Smooth muscle cell (in vitro differentiated cells): ENCODE data around the gene ANKK1. TPM values are rescaled to one million over a fixed set of nuclear protein-coding genes. Genes with fewer than 3 reads are reported as not detected.

Experiments used
- DNase-seq: peaks from one replicate; lab custom pipeline; 2025; ENCODE audit not compliant: unreplicated experiment; lab: John Stamatoyannopoulos, UW
- H2AFZ ChIP-seq: fragments of 200-600 bp; sonication (generic); 2 replicates; pipeline ENCODE4 v1.6.0; 2016; ENCODE audit warnings: antibody characterized with exemption, low read depth, mild to moderate bottlenecking
- H3F3A ChIP-seq: fragments of 200-600 bp; sonication (generic); 2 replicates; pipeline ENCODE4 v1.6.0; 2017; ENCODE audit warnings: antibody characterized with exemption, low read depth
- H3K27ac ChIP-seq: fragments of 200-600 bp; sonication (generic); 2 replicates; pipeline ENCODE4 v1.5.1; 2016; ENCODE audit warnings: low read depth, mild to moderate bottlenecking
- H3K27me3 ChIP-seq: fragments of 200-600 bp; sonication (generic); 2 replicates; pipeline ENCODE4 v1.6.1; 2016; ENCODE audit warnings: low read depth, mild to moderate bottlenecking
- H3K36me3 ChIP-seq: fragments of 200-600 bp; sonication (generic); 2 replicates; pipeline ENCODE4 v1.5.1; 2016; ENCODE audit warnings: low read depth
- H3K4me1 ChIP-seq: fragments of 200-600 bp; sonication (generic); 2 replicates; pipeline ENCODE4 v1.5.1; 2016; ENCODE audit warnings: low read depth
- H3K4me2 ChIP-seq: fragments of 200-600 bp; sonication (generic); 2 replicates; pipeline ENCODE4 v1.6.0; 2016; ENCODE audit warnings: mild to moderate bottlenecking
- H3K4me3 ChIP-seq: fragments of 200-600 bp; sonication (generic); 2 replicates; pipeline ENCODE4 v1.5.1; 2016; ENCODE audit warnings: mild to moderate bottlenecking
- H3K79me2 ChIP-seq: fragments of 200-600 bp; sonication (generic); 2 replicates; pipeline ENCODE4 v1.6.0; 2016; ENCODE audit warnings: low read depth, mild to moderate bottlenecking
- H3K9ac ChIP-seq: fragments of 200-600 bp; sonication (generic); 2 replicates; pipeline ENCODE4 v1.6.0; 2016; ENCODE audit warnings: low read depth
- H3K9me3 ChIP-seq: fragments of 200-600 bp; sonication (generic); replicated peaks from 2 replicates; pipeline ENCODE4 v1.5.1; 2016; ENCODE audit warnings: low read depth
- H4K20me1 ChIP-seq: fragments of 200-600 bp; sonication (generic); 2 replicates; pipeline ENCODE4 v1.6.0; 2016; ENCODE audit warnings: low read depth
- CTCF ChIP-seq: fragments of 200-600 bp; sonication (generic); IDR thresholded peaks from 2 replicates; pipeline ENCODE4 v1.5.1; 2017; ENCODE audit warnings: borderline replicate concordance, mild to moderate bottlenecking, antibody characterized with exemption; ENCODE audit not compliant: insufficient read depth, poor library complexity, severe bottlenecking
- WGBS: methylation state at CpG from one replicate; pipeline ENCODE4 v1.1.7; 2016; ENCODE audit warnings: low lambda C conversion rate; 5-methylcytosine and 5-hydroxymethylcytosine counted together
- polyA plus RNA-seq: library from polyadenylated mRNA; unstranded; fragments of >200 nt; fragmentation: Nextera tagmentation; extraction: Ambion mirVana; gene quantifications from 2 replicates; pipeline ENCODE4 v1.2.1, GENCODE V29; 2016
- total RNA-seq: library from RNA; depleted of rRNA; stranded (reverse); fragments of >200 nt; gene quantifications from 2 replicates; pipeline ENCODE4 v1.2.3, GENCODE V29; 2014

Gene ANKK1
- total and polyA plus RNA-seq, 2 experiments from 2014 or later = not detected

- H3K36me3 ChIP-seq = no peaks in the 10 kb centered on the region
- no peak overlapping the region for H3K4me3 ChIP-seq
- no peak overlapping the region for H2AFZ ChIP-seq
- DNase-seq = no peak
- TF ChIP-seq CTCF = no peak
- WGBS = 91% methylated on average over 3 of the region's 3 CpGs
- H4K20me1 ChIP-seq = no peaks in the 10 kb centered on the region
- H3K79me2 ChIP-seq = no peaks in the 10 kb centered on the region
- H3K9ac ChIP-seq = no peak overlapping the region
- H3K4me1 ChIP-seq = no peaks in the 10 kb centered on the region
- H3K27ac ChIP-seq = no peak overlapping the region
- H3K9me3 ChIP-seq = no peaks in the 10 kb centered on the region
- no peaks in the 10 kb centered on the region for H3K27me3 ChIP-seq
- H3K4me2 ChIP-seq = no peak overlapping the region
- no peaks in the 10 kb centered on the region for H3F3A ChIP-seq
These were observed 24.0 kb downstream of the ANKK1 start for GRCh38 chr11:113411536-113411935.

GRCh38 chr11:113412675-113413074 is 25.1 kb downstream of the ANKK1 start:
- Histone ChIP-seq H3K9me3 (no peaks in the 10 kb centered on the region), H4K20me1 (no peaks in the 10 kb centered on the region), H3K36me3 (no peaks in the 10 kb centered on the region), H3K27ac (no peak overlapping the region), H3K4me1 (no peaks in the 10 kb centered on the region), H3K9ac (no peak overlapping the region), H2AFZ (no peak overlapping the region), H3K4me2 (no peak overlapping the region), H3K27me3 (no peaks in the 10 kb centered on the region), H3F3A (no peaks in the 10 kb centered on the region), H3K79me2 (no peaks in the 10 kb centered on the region), H3K4me3 (no peak overlapping the region)
- no peak for DNase-seq
- 93% methylated on average over 5 of the region's 9 CpGs for WGBS
- TF ChIP-seq CTCF = no peak

GRCh38 chr11:113415343-113415742 is 27.8 kb downstream of the ANKK1 start:
- Histone ChIP-seq H3K4me3 (no peak overlapping the region), H3K4me2 (no peak overlapping the region), H2AFZ (no peak overlapping the region), H3K9ac (no peak overlapping the region), H3K27me3 (no peaks in the 10 kb centered on the region), H3K27ac (no peak overlapping the region), H3K36me3 (no peaks in the 10 kb centered on the region), H3F3A (no peaks in the 10 kb centered on the region), H4K20me1 (no peaks in the 10 kb centered on the region), H3K79me2 (no peaks in the 10 kb centered on the region), H3K9me3 (no peaks in the 10 kb centered on the region), H3K4me1 (no peaks in the 10 kb centered on the region)
- TF ChIP-seq CTCF = no peak
- WGBS = 97% methylated on average over 16 of the region's 16 CpGs
- no peak for DNase-seq

- H3K4me3 ChIP-seq = no peak overlapping the region
- no peaks in the 10 kb centered on the region for H3K36me3 ChIP-seq
- H3K9me3 ChIP-seq = no peaks in the 10 kb centered on the region
- 61% methylated on average over 2 of the region's 2 CpGs for WGBS
- H3K4me1 ChIP-seq = no peaks in the 10 kb centered on the region
- no peak overlapping the region for H3K4me2 ChIP-seq
- H3F3A ChIP-seq = no peaks in the 10 kb centered on the region
- TF ChIP-seq CTCF = no peak
- H3K79me2 ChIP-seq = no peaks in the 10 kb centered on the region
- no peak for DNase-seq
- H3K27ac ChIP-seq = no peak overlapping the region
- no peak overlapping the region for H2AFZ ChIP-seq
- H4K20me1 ChIP-seq = no peaks in the 10 kb centered on the region
- no peaks in the 10 kb centered on the region for H3K27me3 ChIP-seq
- no peak overlapping the region for H3K9ac ChIP-seq
These were observed 29.8 kb downstream of the ANKK1 start for GRCh38 chr11:113417428-113417827.
